ENCODE measurements around the gene KANSL1L.
A peak's percentile ranks its signal among the peaks of the same experiment; 100 is the strongest.

KANSL1L gene

GRCh38 chr2:210174086-210174485, 2.9 kb upstream of the KANSL1L start:
- DNase-seq, result no peak

GRCh38 chr2:210172219-210172575, 988 bp upstream of the KANSL1L start:
- DNase-seq, result no peak

GRCh38 chr2:210170446-210171303, 534 bp downstream of the KANSL1L start:
- peak; percentile 96 for DNase-seq

- no peak for DNase-seq
Measured at GRCh38 chr2:210170196-210170445, 1.1 kb downstream of the KANSL1L start.

GRCh38 chr2:210169516-210170195, 1.6 kb downstream of the KANSL1L start:
- DNase-seq, result peak; percentile 23

GRCh38 chr2:210167227-210167626, 4.0 kb downstream of the KANSL1L start:
- DNase-seq, result no peak

- DNase-seq, result no peak
Measured at GRCh38 chr2:210162466-210163124, 8.6 kb downstream of the KANSL1L start.

- DNase-seq, result no peak
Measured at GRCh38 chr2:210159059-210159458, 12.2 kb downstream of the KANSL1L start.

- DNase-seq, result no peak
Measured at GRCh38 chr2:210158236-210158635, 13.0 kb downstream of the KANSL1L start.

GRCh38 chr2:210157526-210157925, 13.7 kb downstream of the KANSL1L start:
- DNase-seq, result no peak

- no peak for DNase-seq
Measured at GRCh38 chr2:210147614-210148013, 23.6 kb downstream of the KANSL1L start.

- DNase-seq, result no peak
Measured at GRCh38 chr2:210132239-210132638, 39.0 kb downstream of the KANSL1L start.

GRCh38 chr2:210128961-210129360, 42.2 kb downstream of the KANSL1L start:
- no peak for DNase-seq

- no peak for DNase-seq
Measured at GRCh38 chr2:210113614-210114235, 57.5 kb downstream of the KANSL1L start.

- no peak for DNase-seq
Measured at GRCh38 chr2:210112871-210113270, 58.3 kb downstream of the KANSL1L start.

GRCh38 chr2:210099940-210100339, 71.3 kb downstream of the KANSL1L start:
- no peak for DNase-seq

GRCh38 chr2:210094787-210095186, 76.4 kb downstream of the KANSL1L start:
- DNase-seq, result no peak

GRCh38 chr2:210092791-210093190, 78.4 kb downstream of the KANSL1L start:
- no peak for DNase-seq

GRCh38 chr2:210086930-210087329, 84.3 kb downstream of the KANSL1L start:
- no peak for DNase-seq

- no peak for DNase-seq
Measured at GRCh38 chr2:210086292-210086691, 84.9 kb downstream of the KANSL1L start.

- DNase-seq, result peak; percentile 6
Measured at GRCh38 chr2:210072922-210073509, 98.2 kb downstream of the KANSL1L start.

GRCh38 chr2:210072493-210072892, 98.7 kb downstream of the KANSL1L start:
- no peak for DNase-seq

- DNase-seq, result no peak
Measured at GRCh38 chr2:210063306-210063705, 107.9 kb downstream of the KANSL1L start.
